Stimulated activated CD8-positive, alpha-beta memory T cell treated with anti-CD3 and anti-CD28 coated beads, Interleukin-12 subunit alpha, Interleukin-12 subunit beta, amount 100 ng/mL, for 4 hours (primary cell): ENCODE data around the gene LYRM9.
"Not testable (repeated sequence)": the region's sequence is repeated elsewhere in the genome, so short reads cannot be mapped to it uniquely, and the experiment has no call there.

Experiments
- DNase-seq: peaks from one replicate; pipeline ENCODE4 v3.0.0-alpha.2; 2020; ENCODE audit warnings: low read depth

LYRM9 gene

DNA sequence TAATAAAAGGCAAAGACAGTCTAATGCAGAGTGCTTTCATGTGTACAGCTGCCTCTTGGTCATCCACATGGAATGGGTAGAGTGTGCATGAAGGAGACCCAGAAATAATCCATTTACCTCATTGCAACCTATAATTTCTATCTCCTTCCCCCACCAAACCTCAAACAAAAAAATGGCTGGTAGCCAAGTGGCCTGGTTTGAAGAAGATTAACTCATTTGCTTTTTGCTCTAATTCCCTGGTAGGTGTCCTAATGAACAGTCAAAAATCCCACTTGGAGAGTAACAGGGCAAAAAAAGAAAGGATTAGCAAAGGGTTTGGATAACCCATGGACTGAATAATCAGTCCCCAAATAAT is 13.0 kb upstream of the LYRM9 start:
- no peak for DNase-seq

DNA sequence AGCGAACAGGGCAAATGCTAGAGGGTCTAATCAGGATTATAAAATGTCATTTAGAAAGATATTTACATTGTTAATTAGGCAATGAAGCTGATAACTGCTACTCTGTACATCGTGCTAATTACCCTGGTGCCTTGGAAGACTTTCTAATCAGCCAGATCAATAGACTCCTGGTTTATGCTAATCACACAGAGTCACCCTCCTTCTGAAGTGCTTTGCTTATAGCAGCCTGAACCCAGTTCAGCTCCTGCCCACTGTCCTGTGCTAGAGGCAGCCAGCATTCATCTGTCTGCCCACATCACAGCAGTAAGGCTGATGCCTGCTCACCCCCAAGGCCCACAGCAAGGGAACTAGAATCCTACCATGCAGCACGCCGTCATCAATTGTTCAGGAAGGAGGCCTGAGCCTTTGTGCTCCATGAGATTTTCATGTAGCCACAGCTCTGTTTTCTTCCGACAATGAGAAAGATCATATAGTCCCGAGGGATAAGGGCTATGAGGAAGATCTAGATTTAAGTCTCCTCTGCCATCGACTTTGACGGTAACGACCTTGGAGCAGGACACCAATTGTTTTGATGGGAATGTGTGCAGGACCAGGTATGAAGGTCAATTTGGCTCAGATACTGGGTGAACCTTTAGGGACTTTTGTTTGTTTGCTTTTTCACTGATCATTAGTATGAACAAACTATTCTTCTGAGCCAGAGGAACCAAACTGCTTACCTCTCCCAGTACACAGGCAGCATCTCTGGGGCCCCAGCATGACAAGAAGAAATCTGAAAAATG is 12.5 kb upstream of the LYRM9 start:
- no peak for DNase-seq

DNA sequence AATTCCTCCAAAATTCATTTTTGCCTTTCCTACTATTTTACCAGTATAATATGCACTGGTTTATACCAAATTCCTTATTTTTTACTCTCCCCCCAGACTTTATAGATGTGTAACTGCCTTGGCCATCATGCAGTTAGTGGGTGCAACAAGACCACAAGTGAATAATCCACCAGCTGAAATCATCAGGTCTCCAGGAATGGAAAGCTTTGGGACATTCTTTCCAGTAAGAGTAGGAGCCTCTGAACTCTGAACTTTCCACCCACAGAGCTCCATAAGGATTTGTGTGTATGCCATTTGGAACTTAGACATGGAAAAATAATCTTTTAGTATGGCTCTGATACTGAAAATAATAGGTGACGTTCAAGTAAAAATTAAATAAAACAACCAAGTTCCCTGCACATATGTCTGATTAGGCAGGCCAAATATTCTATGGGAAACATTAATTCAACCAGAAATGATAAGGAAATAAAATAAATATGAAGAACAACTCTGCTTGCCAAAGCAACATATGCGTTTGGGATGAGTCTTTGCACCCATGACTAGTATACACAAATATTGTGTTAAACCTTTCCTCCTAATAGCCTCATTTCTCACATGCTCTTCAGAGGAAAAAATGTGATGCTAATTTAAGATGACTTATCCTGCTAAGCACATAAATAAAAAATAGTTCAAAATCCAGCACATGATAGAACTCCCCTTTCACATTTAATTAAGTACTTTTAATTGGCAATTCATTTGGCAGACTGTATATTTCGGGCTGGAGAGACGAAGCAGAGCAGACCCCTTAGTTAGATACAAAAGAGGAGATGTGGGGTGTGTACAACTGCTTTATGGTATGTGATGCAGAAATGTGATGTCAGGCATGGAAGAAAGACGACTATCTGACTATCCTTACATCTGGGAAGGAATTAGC is 11.6 kb upstream of the LYRM9 start:
- no peak for DNase-seq

DNA sequence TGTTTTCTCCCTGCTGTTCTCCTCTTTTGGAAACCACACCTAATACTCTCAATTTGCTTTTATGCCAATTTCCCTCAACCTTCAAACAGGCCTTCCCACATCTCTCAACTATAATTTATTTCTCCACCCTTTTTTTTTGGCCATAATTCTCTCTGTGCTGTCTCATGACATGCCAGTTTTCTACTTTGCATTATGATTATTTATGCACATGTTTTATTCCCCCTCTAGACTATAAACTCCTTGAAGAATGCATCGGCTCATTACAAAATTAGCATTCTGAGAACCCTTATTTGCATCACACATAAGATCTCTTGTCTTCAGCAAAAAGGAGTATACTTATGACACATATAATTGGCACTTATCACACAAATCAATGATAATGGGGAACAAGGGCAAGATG is 10.9 kb upstream of the LYRM9 start:
- DNase-seq: no peak

DNA sequence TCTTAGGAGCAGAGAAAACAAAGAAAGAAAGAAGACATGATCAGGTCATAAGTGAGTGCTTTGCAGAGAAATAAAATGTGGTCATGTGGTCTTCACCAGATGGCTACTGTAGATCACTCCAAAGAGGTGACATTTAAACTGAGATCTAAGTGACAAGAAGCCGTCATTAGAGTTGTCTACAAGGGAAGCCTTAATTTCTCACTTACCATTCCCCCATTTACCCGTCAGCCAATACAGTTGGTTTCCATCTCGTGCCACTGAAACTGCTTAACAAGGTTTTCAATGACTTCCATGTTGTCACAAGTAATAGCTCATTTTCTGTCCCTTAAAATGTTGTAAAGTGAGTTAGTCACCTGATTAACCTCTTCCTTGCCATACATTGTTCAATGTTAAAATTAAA is 6.4 kb upstream of the LYRM9 start:
- DNase-seq: no peak

DNA sequence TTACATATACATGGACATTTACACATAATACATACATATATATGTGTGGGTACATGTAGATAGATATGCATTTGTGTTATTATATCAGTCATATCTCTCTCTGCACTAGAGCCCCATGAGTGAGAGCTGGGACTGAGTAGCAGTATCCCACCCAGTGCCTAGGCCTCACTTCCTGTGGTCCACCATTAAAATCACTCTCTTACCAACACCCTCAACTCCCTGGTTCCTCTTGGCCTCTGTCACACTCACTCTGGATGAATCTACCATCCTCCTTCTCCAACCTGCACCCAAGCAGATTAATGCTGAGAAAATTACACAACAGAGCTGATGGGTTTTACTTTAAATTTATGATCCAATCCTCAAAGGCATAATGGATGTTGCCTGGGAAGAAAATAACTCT is 4.9 kb upstream of the LYRM9 start:
- no peak for DNase-seq

DNA sequence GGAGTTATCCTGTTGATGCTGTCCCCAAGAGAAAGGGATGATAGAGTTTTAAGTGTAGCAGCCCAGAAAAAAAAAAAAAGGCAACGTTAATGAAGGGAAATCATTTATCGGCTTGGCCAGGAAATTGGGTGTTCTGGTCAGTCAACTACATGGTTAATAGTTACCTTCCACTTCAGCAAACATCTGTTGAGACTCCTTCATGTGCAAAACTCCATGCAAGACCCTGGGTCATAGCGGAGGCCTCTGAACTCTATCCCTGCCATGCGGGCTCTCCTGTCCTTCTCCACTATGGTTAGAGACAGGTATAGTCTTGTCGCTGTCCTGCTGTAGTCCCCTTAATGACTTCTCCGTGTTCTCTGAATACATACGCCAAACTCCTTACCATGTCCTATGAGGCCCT is 3.5 kb upstream of the LYRM9 start:
- no peak for DNase-seq

DNA sequence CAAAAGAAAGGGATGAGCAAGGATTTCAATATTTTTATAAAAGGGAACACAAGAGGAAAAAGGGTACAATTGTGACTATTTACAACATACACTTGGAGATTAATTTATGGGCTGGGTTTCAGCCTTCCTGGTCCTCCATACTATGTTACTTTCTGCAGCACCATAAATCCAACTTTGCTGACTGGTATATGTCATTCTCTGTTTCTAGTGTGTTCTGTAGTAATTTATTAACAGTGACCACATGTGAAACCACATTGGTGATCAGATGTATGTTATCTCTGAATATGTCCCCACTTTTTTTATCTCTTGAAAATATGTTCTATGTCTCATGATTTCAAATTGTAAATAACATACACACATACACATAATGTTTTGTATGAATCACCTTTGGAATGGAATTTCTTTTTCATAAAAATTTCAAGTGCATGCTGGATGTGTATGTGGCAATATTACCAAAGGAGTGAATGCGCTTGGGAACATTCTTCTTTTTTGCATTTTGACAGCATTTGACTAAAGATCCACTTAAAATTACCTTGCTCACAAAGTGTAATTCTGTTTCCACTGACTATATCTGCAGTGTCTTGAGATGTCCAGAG is 2.9 kb upstream of the LYRM9 start:
- no peak for DNase-seq

DNA sequence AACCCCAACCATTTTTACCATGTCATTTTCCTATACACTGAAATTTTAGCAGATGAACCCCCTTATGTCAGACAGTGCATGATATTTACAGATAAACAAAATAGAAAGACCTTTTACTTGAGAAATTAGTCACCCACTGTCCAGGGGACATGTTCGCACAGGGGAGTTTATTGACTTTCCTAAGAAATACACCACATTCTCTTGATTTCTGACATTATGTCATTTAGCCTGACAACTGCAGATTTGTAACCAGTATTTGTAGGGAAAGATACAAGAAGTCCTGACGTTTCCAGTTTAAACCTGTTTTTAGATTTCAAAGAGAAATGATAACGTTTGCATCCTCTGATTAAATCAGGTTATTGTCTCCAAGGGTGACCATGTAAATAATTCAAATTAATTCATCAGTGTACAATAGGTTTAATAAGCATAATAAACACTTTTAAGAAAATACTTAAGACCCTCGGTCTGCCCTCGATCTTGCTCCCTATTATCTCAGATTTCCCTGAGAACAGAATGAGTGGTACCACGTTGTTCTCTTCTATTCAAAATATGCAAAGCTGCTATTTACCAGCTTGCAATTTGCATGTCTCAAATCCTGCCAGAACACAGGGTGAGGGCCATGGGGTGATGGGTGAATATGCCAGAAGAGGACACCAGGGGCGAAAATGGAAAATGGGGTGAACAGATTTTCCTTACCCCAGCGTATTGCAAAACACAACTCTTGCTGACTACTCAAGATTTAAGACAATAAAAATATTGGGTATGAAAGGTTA is 2.1 kb upstream of the LYRM9 start:
- no peak for DNase-seq

DNA sequence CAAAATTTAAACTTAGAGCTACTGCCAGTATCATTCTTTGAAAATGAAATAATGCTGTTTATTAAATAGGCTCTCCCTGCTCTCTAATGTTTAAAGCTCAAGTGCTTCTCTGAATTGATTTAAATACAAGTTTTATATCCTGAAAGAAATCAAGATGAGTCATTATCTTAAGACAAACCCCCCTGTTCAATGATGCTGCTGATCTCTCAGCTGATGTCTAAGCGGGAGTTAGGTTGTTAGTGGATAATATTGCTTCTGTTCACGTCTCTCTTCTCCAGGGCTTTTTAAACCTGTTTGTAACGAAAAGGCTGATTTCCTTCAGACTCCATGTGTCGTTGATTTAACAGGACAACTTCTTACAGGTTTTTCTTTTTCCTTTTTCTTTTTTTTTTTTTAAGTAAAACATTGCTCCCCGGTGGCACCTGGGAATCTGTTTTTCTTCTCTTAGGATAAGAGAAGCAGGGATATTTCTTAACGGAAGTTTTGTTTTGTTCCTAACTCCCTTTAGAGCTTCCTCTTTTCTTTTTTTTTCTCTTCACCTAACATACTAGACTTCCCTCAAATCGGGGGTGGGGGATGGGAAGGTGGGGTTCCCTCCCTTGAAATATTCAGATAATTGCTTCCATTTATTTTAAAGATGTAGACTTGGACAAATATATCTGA is 807 bp upstream of the LYRM9 start:
- DNase-seq: no peak

DNA sequence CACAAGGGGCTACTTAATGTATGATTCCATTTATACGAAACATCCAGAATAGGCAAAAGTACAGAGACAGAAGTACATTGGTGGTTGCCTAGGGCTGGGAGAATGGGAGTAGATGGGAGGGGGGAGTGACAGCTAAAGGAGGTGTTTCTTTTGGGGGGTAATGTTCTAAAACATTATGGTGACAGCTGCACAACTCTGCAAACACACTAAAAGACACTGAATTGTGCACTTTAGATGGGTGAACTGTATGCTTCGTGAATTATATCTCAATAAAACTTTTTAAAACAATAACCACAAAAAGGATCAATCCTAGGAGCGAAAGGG is 661 bp downstream of the LYRM9 start:
- no peak for DNase-seq

DNA sequence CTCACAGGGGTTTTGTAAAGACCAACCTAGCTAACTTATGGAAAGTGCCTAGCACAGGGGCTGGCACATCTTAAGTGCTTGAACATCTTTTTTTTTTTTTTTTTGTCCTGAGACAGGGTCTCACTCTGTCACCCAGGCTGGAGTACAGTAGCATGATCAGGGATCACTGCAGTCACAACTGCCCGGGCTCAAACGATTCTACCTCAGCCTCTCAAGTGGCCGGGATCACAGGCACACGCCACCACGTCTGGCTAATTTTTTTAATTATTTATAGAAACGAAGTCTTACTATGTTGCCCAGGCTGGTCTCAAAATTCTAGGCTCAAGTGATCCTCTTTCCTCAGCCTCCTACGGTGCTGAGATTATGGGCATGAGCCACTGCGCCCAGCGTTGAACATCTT is 1.3 kb downstream of the LYRM9 start:
- DNase-seq: no peak

DNA sequence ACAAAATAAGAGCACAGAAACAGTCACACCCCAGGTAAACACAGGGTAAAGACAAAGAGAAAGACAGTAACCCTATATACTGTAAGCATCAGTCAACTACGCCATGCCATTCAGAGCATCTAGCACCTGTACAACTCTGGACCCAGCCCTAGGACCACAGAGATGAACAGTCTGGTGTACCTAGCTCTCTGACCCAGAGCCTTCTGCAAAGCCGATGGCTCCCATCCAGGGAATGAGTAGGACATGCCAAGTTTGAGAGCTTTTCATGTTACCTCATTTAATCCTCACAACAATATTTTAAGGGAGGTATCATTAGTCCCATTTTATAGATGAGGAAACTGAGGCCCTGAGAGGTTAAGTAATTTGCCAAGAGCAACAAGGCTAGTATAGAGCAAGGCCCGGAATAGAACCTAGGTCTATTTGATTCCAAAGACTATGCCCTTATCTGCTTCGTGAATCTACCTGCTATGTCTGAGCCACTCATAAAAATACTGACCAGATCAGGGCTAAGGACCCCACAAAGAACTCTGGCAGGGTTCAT is 3.4 kb downstream of the LYRM9 start:
- no peak for DNase-seq

DNA sequence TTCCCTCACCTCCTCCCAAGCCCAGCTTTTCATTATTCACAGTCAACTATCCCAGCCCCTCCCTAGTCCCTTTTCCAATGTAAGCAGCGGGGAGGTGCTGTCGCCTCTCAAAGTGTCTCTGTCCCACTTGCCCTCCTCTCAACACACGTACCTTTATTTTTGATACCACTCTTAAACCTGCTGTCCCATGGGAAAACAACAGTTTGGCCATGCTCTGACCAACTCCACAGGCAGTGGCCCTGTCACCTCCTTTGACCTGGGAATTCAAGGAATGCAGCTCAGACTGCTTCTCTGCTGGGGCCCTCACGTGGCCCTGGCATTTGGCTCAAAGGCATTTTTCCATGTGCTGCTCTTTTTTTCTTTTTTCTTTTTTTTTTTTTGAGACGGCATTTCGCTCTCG is 4.2 kb downstream of the LYRM9 start:
- no peak for DNase-seq

DNA sequence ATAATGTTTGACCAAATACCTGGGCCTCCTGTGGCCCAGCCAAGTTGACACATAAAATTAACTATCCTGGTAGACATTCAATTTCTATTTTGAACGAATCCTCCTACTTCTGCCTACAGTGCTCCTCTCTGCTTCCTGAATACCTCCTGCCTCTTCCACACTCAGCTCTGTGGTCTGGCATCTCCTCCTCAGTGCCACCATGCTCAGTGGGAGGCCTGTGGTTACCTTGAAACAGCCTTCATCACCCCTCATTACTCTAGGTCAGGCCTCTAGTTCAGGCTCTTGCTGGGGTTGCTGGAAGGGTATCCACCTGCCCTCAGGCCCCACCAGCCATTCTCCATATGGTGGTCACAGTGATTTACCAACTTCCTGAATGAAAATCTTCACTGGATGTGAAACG is 5.1 kb downstream of the LYRM9 start:
- DNase-seq: no peak

DNA sequence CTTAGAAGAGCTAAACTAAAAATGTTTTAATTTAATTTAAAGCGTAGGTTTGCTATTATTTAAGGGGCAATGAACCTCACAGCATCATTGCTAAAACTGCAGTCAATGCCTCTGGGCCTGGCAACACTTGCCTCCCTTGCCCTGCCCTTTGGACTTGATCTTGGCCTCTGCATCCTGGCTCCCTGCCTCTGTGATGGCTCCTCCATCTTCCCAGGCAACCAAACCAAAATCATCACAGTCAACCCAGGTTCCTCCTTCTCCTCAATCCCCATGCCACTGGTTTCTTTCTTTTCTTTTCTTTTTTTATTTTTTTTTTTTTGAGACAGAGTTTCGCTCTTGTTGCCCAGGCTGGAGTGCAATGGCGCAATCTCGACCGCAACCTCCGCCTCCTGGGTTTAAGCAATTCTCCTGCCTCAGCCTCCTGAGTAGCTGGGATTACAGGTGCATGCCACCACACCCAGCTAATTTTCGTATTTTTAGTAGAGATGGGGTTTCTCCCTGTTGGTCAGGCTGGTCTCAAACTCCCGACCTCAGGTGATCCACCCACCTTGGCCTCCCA is 6.7 kb downstream of the LYRM9 start:
- DNase-seq: not testable (repeated sequence)

DNA sequence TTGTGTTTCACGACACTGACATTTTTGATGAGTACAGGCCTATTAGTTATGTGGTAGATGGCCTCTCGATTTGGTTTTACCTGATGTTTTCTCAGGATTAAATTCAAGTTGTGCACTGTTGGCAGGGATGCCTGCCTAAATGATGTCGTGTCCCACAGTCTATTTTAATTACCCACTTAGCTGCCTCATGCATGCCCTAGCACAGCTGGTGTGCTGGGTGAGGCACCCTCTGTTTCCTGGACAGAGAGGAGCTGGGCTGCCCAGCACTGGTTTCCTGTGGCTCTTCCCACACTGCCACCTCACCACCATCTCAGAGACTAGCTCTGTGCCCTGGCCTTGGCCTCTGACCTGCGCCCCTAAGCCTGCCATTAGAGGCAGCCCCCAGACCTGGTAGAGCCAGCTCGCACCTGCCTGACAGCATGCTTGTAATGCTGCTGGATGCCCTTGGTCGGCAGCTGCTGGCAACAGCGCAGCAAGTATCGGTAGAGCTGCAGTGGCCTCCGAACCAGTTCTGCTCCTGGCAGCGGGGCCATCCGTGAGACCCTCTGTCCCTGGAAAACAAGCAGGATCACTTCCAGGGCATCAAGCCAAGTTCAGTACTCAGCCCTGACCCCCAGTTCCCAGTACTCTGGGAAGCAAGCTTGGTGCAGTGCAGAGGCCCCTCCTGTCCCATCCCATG is 10.9 kb downstream of the LYRM9 start:
- no peak for DNase-seq

DNA sequence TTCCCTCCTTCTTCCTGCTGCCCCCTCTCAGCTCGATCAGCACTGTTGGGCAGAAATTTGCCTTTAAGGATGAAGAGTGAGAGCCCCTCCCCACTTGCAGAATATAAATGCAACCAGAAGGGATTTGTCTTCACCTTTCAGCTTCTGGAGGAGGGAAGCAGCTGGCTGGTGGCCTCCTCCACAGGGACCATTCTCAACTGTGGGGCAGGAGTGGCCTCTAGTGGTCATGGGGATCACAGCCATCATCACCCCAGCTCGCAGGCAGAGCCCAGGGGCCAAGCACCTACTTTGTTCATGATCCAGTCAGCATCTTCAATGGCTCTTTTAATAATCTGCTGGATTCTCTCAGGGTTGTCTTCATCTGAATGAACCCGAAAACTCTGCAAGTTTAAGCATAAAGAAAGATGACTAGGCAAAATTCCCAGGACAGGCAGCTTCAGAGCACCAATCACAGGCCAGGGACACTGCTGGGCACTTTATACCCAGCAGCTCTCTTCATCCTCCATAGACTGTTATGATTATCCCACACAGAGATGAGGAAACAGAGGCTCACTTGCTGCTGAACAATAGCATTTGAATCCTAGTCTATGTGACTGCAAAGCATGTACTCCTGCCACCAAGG is 13.1 kb downstream of the LYRM9 start:
- peak; percentile 28 for DNase-seq

DNA sequence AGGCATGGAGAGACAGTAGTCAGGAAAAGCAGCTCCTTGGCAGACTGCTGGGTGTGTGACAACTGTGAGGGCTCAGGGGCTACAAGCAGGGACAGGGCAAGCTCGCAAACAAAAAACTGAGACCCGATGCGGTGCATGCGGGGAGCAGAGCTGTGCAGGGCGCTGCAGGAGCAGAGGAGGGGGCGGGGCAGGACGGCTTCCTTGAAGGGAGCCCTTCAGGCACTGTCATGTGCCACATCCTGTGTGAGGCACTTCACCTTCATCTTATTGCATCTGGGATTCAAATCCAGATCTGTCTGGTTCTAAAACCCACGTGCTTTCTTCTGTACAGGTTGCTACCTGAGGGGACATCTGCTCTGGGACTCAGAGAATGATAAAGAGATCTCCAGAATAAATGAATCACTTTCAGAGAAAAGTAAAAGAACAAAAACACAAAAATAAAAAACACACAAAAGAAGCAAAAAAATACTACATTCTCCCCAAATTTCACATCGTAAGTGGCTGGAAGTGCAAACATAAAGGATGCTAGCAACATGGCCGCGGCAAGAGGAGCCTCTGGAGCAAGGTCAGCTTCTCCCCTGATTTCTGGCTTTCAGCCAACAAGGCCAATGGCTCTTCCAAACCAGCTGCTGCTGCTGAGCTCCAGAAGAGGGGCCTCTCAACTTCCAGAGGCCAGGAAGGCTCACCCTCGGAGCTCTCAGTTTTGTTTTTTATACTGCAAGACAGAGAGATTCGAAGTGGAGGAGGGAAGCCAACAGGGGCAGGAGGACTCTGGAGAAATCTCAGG is 14.2 kb downstream of the LYRM9 start:
- DNase-seq: no peak
